Measurements from ENCODE around the gene UCKL1.
A peak's percentile ranks its signal among the peaks of the same experiment; 100 is the strongest.
"Not testable (repeated sequence)": the region's sequence is repeated elsewhere in the genome, so short reads cannot be mapped to it uniquely, and the experiment has no call there.

Gene UCKL1

DNA sequence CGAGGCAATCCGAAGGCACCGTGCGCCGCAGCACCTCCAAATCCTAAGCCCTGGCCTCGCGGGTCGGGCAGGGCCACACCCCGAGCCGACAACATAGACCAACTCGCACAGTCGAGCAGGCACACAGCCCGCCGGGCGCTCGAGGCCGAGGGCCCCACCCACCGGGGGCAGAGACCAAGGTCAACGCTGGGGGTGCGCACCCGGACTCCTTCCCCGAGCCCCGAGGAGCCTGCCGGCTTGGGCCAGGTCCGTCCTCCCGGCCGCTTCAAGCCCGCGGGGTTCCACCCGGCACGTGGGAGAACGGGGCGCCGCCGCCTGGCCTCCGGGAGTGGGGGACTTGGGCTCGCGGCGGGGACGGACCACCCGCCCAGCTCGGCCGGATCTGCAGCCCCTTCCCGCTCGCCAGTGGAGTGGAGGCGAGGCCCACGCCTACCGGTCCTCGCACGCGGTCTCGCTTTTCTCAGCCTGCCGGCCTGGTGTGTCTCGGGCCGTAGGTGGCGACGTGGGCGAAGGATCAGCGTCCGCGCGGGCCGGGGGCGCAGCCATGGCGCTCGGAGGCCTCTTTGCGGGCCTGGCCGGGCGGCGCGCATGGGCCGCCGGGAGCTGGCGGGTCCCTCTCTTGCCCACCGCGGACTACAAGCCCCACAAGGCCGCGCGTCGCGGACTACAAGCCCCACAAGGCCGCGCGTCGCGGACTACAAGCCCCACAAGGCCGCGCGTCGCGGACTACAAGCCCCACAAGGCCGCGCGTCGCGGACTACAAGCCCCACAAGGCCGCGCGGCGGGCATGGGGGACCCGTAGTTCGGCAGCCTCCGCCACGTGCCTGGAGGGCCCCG is at the start of gene UCKL1:
Gene UCKL1, minus strand, starts transcription at position 590 of the 837 bp plus-strand sequence. Its CDS starts 44 bp downstream, at position 546.
- peak; percentile 73 to 99 (median 88) for DNase-seq
- intact Hi-C loops (cut with DNase I): loop anchor here (1.0 to 5.0 kb wide), 6 partner anchors 25 to 329 kb away; partner anchors contain the start of genes ARFRP1, DNAJC5, GMEB2 and PRPF6

GRCh38 chr20:64005394-64005793 is 49.2 kb upstream of the UCKL1 start:
- intact Hi-C loops (cut with DNase I): no loop called here

GRCh38 chr20:64003960-64004725 is 47.9 kb upstream of the UCKL1 start:
- DNase-seq: peak in 1 of 10 donors; percentile 62
- intact Hi-C loops (cut with DNase I): no loop called here

More at GRCh38 chr20:64005394-64005793, 49.2 kb upstream of the UCKL1 start:
- no peak for DNase-seq

DNA sequence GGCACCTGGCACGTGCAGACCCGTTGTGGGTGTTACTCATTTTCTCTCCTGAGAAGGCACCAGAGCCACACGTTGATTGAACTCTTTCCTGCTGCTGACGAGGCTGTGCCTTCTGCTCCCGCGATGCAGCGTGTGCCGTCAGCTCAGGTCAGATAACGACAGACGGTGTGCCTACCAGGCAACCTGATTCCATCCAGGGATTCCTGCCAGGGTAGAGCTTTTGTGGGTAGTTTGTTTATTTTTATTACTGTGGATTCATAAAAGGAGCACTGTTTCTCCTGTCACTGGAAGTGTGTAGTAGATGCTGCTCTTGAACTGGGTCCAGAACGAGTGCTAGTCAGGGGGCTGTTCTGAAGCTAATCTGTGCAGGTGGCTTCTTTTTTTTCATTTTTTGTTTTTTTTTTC is 45.4 kb upstream of the UCKL1 start:
- intact Hi-C loops (cut with DNase I): no loop called here

DNA sequence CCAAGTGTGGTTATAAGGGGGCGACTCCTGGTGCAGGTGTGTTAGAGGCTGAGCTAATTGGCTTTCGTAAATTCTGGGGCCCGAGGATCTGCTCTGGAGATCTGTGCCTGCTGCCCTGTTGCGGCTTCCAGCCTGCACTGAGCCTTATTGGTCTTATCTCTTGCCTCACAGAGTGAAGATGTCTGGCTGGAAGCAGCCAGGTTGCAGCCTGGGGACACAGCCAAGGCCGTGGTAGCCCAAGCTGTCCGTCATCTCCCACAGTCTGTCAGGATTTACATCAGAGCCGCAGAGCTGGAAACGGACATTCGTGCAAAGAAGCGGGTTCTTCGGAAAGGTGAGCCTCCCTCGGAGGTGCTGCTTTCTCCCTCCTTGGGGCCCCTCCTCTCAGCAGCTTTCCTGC is 44.7 kb upstream of the UCKL1 start:
- intact Hi-C loops (cut with DNase I): no loop called here
- no peak for DNase-seq

More for the DNA sequence above, 45.4 kb upstream of the UCKL1 start:
- peak in 2 of 10 donors; percentile 15 to 24 for DNase-seq

GRCh38 chr20:63982937-63983336 is 26.7 kb upstream of the UCKL1 start:
- no peak for DNase-seq
- intact Hi-C loops (cut with DNase I): loop anchor here (5.0 kb wide), 1 partner anchor 79 kb away; the partner anchor contains the start of gene TCEA2

DNA sequence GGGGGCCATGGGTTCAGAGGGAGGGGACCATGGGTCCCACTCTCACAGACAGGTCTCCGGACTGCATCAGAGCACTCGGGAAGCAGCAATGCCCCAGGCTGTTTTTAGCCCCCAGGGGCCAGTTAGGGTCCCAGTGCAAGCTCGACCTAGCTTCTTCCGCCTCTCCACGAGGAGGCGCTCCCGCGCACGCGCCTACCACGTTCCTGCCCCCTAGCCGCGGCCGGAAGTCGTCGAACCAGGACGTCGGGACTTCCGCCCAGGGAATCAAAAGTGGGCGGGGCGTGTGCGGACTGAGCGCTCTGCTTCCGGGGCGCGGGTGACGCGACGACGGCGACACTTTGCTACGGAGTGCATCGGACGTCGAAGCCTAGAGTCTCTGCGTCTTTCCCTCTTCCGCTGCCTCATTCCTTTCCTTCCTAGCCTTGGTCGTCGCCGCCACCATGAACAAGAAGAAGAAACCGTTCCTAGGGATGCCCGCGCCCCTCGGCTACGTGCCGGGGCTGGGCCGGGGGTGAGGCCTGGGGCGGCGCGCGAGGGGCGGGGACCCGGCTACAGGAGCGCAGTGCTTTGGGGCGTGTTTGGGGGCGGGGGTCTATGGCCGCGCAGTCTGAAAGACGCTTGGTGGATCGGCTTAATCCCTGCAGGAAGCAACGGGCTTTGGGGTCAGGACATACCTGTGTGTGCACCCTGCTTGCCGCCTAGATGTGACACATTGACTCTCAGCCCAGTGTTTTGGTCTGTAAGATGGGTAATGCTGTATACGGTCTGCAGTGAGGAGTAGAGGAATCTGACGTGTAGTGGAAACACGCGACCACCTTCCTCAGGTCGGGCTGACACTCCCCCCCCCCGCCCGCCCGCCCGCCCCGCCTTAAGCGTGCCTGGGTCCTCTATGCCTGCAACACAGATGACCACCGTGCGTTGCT is 24.9 kb upstream of the UCKL1 start, which contains the start of gene PRPF6:
Gene PRPF6, plus strand, starts transcription at position 327 of the 923 bp plus-strand sequence. Its CDS starts 114 bp downstream, at position 441.
- intact Hi-C loops (cut with DNase I): loop anchor here (1.0 to 5.0 kb wide), 2 partner anchors 25 to 81 kb away; partner anchors contain the start of genes TCEA2 and UCKL1

DNA sequence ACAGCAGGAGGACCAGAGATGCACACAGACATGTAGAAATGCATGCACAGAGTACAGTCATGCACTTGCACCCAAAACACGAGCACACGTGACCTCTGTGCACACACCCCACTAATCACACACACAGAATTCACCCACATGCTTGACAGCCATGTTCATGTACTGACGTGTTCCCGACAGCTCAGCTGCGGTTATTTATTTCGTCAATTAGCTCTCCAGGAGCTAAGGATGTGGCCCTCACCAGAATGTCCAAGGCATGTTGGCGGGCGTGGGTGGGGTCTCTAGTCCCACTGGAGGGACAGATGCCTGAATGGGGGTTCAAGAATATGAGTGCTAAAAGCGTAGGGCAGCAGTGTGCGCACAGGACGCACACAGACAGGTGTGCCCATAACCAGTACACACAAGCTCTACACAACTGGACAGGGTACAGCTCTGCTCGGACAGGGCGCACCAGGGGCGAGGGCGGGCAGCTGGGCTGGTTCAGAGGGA is 24.1 kb upstream of the UCKL1 start:
- peak in 1 of 10 donors; percentile 27 for DNase-seq
- intact Hi-C loops (cut with DNase I): loop anchor here (5.0 kb wide), 1 partner anchor 82 kb away; the partner anchor contains the start of gene TCEA2

More for the DNA sequence above, 24.9 kb upstream of the UCKL1 start, which contains the start of gene PRPF6:
- DNase-seq: peak; percentile 90 to 99 (median 96)

GRCh38 chr20:63979557-63980316 is 23.5 kb upstream of the UCKL1 start, which contains the start of gene SAMD10:
Gene SAMD10 (minus strand): TSS chr20:63979642. CDS start chr20:63979467, 175 bp downstream.
- intact Hi-C loops (cut with DNase I): loop anchor here (5.0 kb wide), 1 partner anchor 83 kb away; the partner anchor contains the start of gene TCEA2

DNA sequence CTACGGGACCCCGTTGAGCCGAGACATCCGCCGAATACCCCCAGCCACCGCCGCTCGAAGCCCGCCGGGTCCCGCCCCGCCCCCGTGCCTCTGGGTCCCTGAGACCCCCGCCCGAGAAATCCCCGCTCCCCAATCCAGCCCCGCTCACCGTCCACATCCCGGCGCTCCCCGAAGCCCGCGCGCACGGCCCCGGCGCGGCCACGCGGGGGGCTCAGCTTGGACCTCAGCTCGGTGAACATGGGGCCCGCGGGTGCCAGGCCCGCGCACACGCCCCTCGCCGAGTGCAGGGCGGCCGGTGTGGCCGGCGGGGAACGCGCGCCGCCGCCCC is 23.0 kb upstream of the UCKL1 start:
- intact Hi-C loops (cut with DNase I): no loop called here
- DNase-seq: peak in 1 of 10 donors; percentile 77

More at GRCh38 chr20:63979557-63980316, 23.5 kb upstream of the UCKL1 start, which contains the start of gene SAMD10:
- DNase-seq: peak in 5 of 10 donors; percentile 32 to 91 (median 86)

DNA sequence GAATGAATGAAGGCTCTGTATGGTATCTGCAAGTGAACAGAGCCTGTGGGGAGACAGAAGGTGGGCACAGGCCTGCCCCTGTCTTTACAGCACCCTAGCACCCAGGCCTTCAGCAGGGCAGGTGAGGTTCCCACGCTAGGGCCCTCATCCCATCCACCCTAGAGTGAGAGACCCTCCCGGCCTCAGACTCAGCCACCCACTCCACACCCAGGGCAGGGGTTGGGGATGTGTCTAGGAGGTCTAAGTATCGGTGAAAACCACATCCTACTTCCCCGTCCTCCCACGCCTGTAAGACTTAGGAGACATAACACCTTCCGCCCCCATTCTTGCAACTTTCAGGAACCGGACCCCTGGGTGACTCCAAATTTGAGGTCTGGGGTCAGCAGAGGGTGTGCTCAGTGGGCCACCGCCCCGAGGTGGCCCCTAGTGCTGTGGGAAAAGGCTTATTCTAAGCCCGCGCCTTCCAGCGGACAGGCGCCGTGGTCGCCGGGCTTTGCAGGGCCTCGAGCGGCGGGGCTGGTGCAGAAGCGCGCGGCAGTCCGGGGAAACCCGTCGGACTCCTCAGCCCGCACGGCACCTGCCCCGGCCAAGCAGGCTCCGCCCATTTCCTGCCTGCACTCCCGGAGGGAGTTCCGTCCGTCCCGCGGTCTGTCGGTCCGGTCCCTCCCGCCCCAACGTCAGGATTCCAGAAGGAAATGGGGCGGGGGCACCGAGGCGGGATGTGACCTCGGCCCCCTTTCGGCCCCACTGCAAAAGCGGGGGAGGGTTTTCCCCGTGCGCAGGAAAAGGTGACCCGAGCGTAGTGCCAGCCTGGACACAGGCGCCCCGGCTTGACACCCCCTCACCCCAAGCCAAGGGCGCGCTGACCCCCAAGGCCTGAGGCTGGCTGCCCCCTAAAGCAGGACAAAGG is 22.4 kb upstream of the UCKL1 start:
- peak in 5 of 10 donors; percentile 51 to 92 (median 89) for DNase-seq
- intact Hi-C loops (cut with DNase I): no loop called here

DNA sequence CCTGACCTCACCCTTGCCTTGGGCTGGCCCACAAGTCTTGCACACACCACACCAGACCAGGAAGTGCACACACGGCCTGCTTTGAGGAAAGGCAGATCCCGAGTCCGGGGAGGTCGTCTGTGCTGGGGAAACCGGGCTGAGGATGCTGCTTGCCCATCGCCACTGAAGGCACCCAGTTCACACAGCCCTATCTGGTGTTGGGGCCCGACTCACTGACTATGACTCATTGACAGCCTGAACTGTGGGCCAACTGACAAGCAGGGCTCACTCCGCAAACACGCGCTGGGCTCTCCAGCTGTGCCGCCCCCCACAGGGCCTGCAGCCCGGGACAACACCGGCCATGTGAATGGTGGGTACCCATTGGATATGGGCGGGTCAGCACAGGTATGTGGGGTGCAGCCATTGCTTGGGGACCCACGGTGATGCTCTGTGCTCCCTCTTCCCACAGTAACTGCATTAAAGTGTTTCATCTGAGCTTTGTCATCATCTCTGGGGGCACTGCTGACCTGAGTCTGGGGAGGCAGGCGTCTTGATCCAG is 21.6 kb upstream of the UCKL1 start:
- intact Hi-C loops (cut with DNase I): no loop called here
- DNase-seq: peak in 1 of 10 donors; percentile 78

GRCh38 chr20:63976980-63977738 is 20.9 kb upstream of the UCKL1 start:
- peak in 1 of 10 donors; percentile 77 for DNase-seq
- intact Hi-C loops (cut with DNase I): no loop called here

DNA sequence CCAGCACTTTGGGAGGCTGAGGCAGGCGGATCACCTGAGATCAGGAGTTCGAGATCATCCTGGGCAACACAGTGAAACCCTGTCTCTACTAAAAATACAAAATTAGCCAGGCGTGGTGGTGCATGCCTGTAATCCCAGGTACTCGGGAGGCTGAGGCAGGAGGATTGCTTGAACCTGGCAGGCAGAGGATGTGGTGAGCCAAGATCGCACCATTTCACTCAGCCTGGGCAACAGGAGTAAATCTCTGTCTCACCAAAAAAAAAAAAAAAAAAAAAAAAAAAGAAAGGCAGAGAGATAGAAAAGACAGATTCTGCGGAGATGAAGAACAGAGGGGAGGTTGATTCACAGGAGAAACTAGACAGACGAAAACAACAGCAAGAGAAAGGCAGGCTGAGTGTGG is 20.3 kb upstream of the UCKL1 start:
- intact Hi-C loops (cut with DNase I): not testable (repeated sequence)
- peak in 1 of 10 donors; percentile 12 for DNase-seq

DNA sequence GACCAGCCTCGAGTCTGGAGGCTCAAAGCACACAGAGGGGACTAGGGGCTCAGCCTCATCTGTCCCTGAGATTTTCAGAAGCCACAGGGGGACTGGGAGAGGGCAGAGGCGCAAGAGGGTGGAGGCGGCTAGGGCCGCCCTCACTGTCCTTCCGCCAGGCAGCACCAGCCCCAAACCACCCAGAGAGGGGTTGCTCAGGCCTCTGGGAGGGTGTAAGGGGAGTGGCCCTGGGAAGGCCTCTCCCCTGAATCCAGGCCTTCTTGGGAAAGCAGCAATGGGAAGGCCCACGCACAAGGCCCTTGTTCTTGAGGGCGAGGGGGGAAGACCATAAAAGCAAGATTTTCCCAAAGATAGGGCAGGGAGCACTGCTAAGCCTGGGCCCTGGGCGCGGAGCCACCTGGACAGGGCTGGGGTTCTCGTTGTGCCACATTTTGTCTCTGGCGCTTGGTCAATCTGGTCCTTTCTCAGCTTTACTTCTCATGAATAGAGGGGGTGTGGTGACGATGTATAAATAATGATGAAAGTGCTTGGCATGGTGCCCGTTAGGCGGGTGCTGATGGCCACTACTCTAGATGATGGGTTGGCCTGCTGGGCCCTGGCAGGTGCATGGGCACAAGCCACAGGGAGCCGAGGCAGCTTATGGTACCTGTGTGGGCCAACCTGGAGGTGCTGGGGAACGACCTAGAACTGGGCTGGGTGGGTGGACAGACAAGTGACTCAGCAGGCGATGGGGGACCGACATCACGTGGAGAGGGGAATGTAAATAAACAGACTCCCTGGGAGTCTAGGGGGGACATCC is 18.4 kb upstream of the UCKL1 start:
- intact Hi-C loops (cut with DNase I): loop anchor here (1.0 to 5.0 kb wide), 2 partner anchors 187 to 478 kb away; no protein-coding TSS in a partner anchor
- peak in 2 of 10 donors; percentile 75 to 82 for DNase-seq
